Adrenal gland (tissue), 12 donors: ENCODE data around the gene ALDH3A2. TPM values are rescaled to one million over a fixed set of nuclear protein-coding genes. Genes with fewer than 3 reads are reported as not detected.
A peak's percentile ranks its signal among the peaks of the same experiment; 100 is the strongest.

Source experiments
- DNase-seq, 7 donors: peaks; one replicate each; pipeline ENCODE4 v3.0.0-alpha.2; 2019 to 2020
- H3K27ac ChIP-seq, 5 donors: fragments of 200-600 bp; sonication (generic) in 4 of 5; 1 replicate in 3 of 5; 2 replicates in 2 of 5; pipeline versions ENCODE4 v1.5.1 to v1.8.0; 2016 to 2020; ENCODE audit warnings: mild to moderate bottlenecking in 1 of 5
- H3K27me3 ChIP-seq: fragments of 200-600 bp; 2 replicates; pipeline ENCODE4 v1.8.0; 2021
- H3K36me3 ChIP-seq, 2 donors: fragments of 200-600 bp; replicated peaks in 1 of 2; 1 replicate in 1 of 2; 2 replicates in 1 of 2; pipeline versions ENCODE4 v1.5.1 to v1.8.0; 2018 to 2022
- H3K4me1 ChIP-seq, 2 donors: fragments of 200-600 bp; replicated peaks in 1 of 2; 1 replicate in 1 of 2; 2 replicates in 1 of 2; pipeline versions ENCODE4 v1.5.1 to v1.8.0; 2018 to 2021
- H3K4me3 ChIP-seq, 4 donors: fragments of 200-600 bp; sonication (generic) in 3 of 4; one replicate each; pipeline ENCODE4 v1.5.1; 2016 to 2018
- H3K9me3 ChIP-seq, 3 donors: fragments of 200-600 bp; sonication (generic) in 1 of 3; replicated peaks in 1 of 3; 1 replicate in 2 of 3; 2 replicates in 1 of 3; pipeline versions ENCODE4 v1.5.1 to v1.8.0; 2016 to 2021
- CTCF ChIP-seq, 6 experiments: fragments of 450-650 bp in 4 of 6; fragments of 200-600 bp in 2 of 6; sonication (generic) in 1 of 6; IDR thresholded peaks; 1 replicate in 5 of 6; 2 replicates in 1 of 6; pipeline versions ENCODE4 v1.5.1 to v1.8.0; 2016 to 2021; ENCODE audit warnings: antibody characterized with exemption in 6 of 6, mild to moderate bottlenecking in 2 of 6, moderate library complexity in 1 of 6
- POLR2A ChIP-seq, 2 donors: fragments of 450-650 bp; IDR thresholded peaks; one replicate each; pipeline ENCODE4 v1.6.1; 2017; ENCODE audit warnings: antibody characterized with exemption in 2 of 2, mild to moderate bottlenecking in 2 of 2, moderate library complexity in 1 of 2
- WGBS, 4 donors: extraction: QIAGEN DNeasy Blood & Tissue Kit in 2 of 4; methylation state at CpG; one replicate each; pipeline versions ENCODE4 v1.1.5 to v1.1.7; 2013 to 2017; 5-methylcytosine and 5-hydroxymethylcytosine counted together
- intact Hi-C, 2 donors: fragments of 100-400 bp; cut with DNase I; formaldehyde crosslinking; loops; one replicate each; pipeline versions ENCODE4 v1.14.1 to v1.15.0; 2022 to 2023
- polyA plus RNA-seq, 3 donors: library from polyadenylated mRNA; stranded (reverse); fragments of 200-250 nt in 2 of 3; fragments of 350-450 nt in 1 of 3; fragmentation: Illumina TruSeq in 1 of 3; extraction: RNeasy Lipid Tissue Mini Kit (QIAGEN cat#74804) in 1 of 3; gene quantifications; one replicate each; pipeline ENCODE4 v1.2.3, GENCODE V29; 2013 to 2014
- total RNA-seq, 9 donors: library from RNA; depleted of rRNA in 4 of 9; stranded (reverse); fragments of >200 nt in 4 of 9; fragments of 120-200 nt in 1 of 9; fragmentation: NEBNext Ultra II Directional in 1 of 9; extraction: Animal tissue kit (Norgen Biotek cat#: 25700) in 1 of 9; gene quantifications; one replicate each; pipeline versions ENCODE4 v1.1.0 to v1.2.4, GENCODE V29; 2013 to 2023
- donor health status: healthy with polysubstance abuse.
- donor health status: Bipolar disorder and iron deficiency.
- donor health status: DM: yes; HTN: yes; CAD: no.
- donor health status: DM: no; HTN: no; CAD: no.
- donor health status: DM: no; HTN: no; CAD: no.
- donor health status: DM: yes; HTN: yes; CAD: no.

The ALDH3A2 gene
- total and polyA plus RNA-seq, 12 donors: 99.1 to 1,009 (median 444) TPM

- H3K9me3 ChIP-seq: no peaks in the 10 kb centered on the region
- TF ChIP-seq POLR2A (IDR thresholded peaks at IDR 0.05): no peak
- TF ChIP-seq CTCF (IDR thresholded peaks at IDR 0.05): no peak
- no peaks in the 10 kb centered on the region for H3K27me3 ChIP-seq
- DNase-seq: peak in 2 of 7 donors; percentile 22 to 52
- intact Hi-C loops: no loop called here
- peak overlapping the region in 3 of 5 donors; percentile 24 to 70 (median 60) for H3K27ac ChIP-seq
- 31 to 46% (median 40%) methylated on average over 4 of the region's 4 CpGs for WGBS, 4 donors
- no peak overlapping the region for H3K4me3 ChIP-seq
- H3K36me3 ChIP-seq: no peaks in the 10 kb centered on the region
- H3K4me1 ChIP-seq: peaks cover 25 to 31% of the 10 kb centered on the region in 2 donors
Measured at GRCh38 chr17:19702217-19702641, 53.7 kb downstream of the ALDH3A2 start.

- no peak overlapping the region for H3K4me3 ChIP-seq
- H3K9me3 ChIP-seq: no peaks in the 10 kb centered on the region
- H3K27me3 ChIP-seq: no peaks in the 10 kb centered on the region
- DNase-seq: peak in 1 of 7 donors; percentile 23
- 69 to 88% (median 78%) methylated on average over 7 to 10 of the region's 10 CpGs for WGBS, 4 donors
- TF ChIP-seq POLR2A (IDR thresholded peaks at IDR 0.05): no peak
- no peak for TF ChIP-seq CTCF (IDR thresholded peaks at IDR 0.05)
- H3K4me1 ChIP-seq: peaks cover 25 to 31% of the 10 kb centered on the region in 2 donors
- intact Hi-C loops: no loop called here
- H3K27ac ChIP-seq: peak overlapping the region in 4 of 5 donors; percentile 56 to 83 (median 65)
- H3K36me3 ChIP-seq: no peaks in the 10 kb centered on the region
Measured at GRCh38 chr17:19703106-19703827, 54.7 kb downstream of the ALDH3A2 start.

- H3K4me1 ChIP-seq: peaks cover 25 to 31% of the 10 kb centered on the region in 2 donors
- intact Hi-C loops: no loop called here
- H3K27me3 ChIP-seq: no peaks in the 10 kb centered on the region
- peak; percentile 80 to 96 (median 92) for DNase-seq
- no peaks in the 10 kb centered on the region for H3K36me3 ChIP-seq
- peak overlapping the region; percentile 44 to 83 (median 60) for H3K27ac ChIP-seq
- H3K4me3 ChIP-seq: no peak overlapping the region
- TF ChIP-seq POLR2A (IDR thresholded peaks at IDR 0.05) (peak in 1 of 2 donors; percentile 50), CTCF (IDR thresholded peaks at IDR 0.05) (peak in 2 of 6 experiments; percentile 3 to 27)
- no peaks in the 10 kb centered on the region for H3K9me3 ChIP-seq
- WGBS, 4 donors: 47 to 60% (median 54%) methylated on average over 12 to 17 of the region's 17 CpGs
Measured at GRCh38 chr17:19703828-19704613, 55.5 kb downstream of the ALDH3A2 start.

- DNase-seq: peak in 1 of 7 donors; percentile 20
- Histone ChIP-seq H3K27me3 (no peaks in the 10 kb centered on the region), H3K9me3 (no peaks in the 10 kb centered on the region), H3K4me3 (no peak overlapping the region), H3K4me1 (peaks cover 25 to 31% of the 10 kb centered on the region in 2 donors), H3K27ac (no peak overlapping the region), H3K36me3 (no peaks in the 10 kb centered on the region)
- intact Hi-C loops: no loop called here
- TF ChIP-seq POLR2A (IDR thresholded peaks at IDR 0.05): no peak
- TF ChIP-seq CTCF (IDR thresholded peaks at IDR 0.05): no peak
- WGBS, 4 donors: 88 to 94% (median 93%) methylated on average over 12 to 13 of the region's 13 CpGs
Measured at GRCh38 chr17:19705201-19705600, 56.6 kb downstream of the ALDH3A2 start.
